Measurements from ENCODE around the gene CNEP1R1.
"Not testable (repeated sequence)": the region's sequence is repeated elsewhere in the genome, so short reads cannot be mapped to it uniquely, and the experiment has no call there.

Gene CNEP1R1, protein sequence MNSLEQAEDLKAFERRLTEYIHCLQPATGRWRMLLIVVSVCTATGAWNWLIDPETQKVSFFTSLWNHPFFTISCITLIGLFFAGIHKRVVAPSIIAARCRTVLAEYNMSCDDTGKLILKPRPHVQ

DNA sequence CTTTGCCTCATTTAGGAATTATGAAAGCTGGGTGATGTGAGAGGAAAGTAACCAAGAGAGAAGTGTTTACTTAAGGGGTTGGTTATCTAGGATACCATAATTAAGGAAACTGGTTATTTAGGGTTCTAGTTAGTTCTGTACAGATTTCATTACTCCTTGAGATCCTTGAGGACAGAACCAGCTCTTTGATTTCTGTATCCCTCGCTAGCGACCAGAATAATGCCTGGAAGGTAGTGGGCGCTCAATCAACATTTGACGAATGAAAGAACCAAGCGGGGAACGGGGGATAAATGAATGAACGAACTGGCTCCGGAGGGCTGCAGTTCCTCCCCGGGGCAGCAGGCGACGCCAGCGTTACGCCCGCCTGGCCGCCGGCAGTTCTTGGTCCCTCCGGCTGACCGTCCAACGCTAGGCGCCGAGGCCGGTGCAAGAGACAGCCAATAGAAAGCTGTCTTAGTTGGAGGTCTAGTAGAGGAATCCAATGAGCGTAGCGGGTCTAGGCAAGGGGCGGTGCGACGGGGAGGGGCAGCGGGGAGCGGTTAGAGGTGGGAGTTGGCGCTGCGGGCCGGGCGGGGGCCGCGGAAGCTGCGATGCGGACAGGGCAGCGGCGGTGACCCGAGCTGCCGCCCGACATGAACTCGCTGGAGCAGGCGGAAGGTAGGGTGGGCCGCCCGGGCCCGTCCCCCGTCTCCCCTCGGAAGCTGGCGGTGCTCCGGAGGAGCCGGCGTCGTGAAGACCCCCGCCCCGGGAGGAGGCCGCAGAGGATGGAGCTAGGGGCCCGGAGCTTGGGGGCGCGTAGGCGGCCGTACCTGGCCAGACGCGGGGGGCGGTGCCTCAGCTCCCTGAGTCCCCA, at the start of gene CNEP1R1:
Gene CNEP1R1, plus strand, starts transcription at position 542 of the 853 bp plus-strand sequence. Its CDS starts 91 bp downstream, at position 633.
- FAIRE-seq (peak; percentile 78), DNase-seq (ENCODE audit: low spot score) (peak; percentile 98)

DNA sequence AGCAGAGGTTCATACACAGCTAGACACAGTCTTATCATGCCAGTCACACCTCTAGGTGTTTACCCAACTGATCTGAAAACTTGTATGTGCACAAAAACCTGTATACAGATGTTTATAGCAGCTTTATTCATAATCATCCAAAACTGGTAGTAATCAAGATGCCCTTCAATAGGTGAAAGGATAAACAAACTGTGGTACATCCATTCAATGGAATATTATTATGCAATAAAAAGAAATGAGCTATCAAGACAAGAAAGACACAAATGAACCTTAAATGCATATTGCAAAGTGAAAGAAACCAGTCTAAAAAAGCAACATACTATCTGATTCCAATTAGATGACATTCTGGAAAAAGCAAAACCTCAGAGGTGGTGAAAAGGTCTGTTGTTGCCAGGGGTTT, 47.6 kb upstream of the CNEP1R1 start:
- DNase-seq (ENCODE audit: low spot score) (no peak), FAIRE-seq (no peak)

DNA sequence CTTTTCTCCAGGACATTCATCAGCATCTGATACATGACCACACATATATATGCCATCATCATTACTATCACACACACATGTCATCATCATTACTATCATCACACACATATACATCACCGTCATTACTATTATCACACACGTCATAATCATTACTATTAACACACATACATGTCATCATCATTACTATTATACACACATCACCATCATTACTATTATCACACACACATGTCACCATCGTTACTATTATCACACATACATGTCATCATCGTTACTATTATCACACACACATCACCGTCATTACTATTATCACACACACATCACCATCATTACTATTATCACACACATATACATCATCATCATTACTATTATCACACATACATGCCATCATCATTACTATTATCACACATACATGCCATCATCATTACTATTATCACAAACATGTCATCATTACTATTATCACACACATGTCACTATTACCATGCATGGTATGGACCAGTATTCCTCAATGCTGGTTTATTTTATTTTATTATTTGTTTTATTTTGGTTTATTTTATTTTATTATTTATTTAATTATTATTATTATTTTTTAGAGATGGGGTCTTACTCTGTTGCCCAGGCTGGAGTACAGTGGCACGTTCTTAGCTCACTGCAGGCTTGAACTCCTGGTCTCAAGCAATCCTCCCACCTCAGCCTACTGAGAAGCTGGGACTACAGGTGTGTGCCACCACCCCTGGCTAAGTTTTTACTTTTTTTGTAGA, 46.3 kb upstream of the CNEP1R1 start:
- DNase-seq (ENCODE audit: low spot score) = no peak
- peak; percentile 96 for FAIRE-seq

DNA sequence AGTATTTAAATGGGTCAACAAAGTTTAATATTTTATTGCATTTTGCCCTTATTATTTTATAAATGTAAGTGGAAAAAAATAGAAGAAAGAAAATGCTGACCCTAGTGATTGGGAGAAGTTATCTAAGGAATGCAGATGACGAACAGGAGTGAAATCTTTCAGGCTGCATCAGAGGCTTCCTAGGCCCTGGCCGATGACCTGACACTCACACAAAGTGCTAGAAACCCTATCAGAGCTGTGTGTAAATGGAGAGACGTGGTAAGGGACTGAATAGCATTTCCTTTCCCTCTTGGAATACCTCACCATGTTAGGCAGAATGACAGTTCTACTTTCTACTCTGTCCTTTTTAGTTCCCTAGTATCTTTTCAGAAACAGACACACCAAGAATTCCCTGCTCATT, 44.9 kb upstream of the CNEP1R1 start:
- no peak for FAIRE-seq
- no peak for DNase-seq (ENCODE audit: low spot score)

DNA sequence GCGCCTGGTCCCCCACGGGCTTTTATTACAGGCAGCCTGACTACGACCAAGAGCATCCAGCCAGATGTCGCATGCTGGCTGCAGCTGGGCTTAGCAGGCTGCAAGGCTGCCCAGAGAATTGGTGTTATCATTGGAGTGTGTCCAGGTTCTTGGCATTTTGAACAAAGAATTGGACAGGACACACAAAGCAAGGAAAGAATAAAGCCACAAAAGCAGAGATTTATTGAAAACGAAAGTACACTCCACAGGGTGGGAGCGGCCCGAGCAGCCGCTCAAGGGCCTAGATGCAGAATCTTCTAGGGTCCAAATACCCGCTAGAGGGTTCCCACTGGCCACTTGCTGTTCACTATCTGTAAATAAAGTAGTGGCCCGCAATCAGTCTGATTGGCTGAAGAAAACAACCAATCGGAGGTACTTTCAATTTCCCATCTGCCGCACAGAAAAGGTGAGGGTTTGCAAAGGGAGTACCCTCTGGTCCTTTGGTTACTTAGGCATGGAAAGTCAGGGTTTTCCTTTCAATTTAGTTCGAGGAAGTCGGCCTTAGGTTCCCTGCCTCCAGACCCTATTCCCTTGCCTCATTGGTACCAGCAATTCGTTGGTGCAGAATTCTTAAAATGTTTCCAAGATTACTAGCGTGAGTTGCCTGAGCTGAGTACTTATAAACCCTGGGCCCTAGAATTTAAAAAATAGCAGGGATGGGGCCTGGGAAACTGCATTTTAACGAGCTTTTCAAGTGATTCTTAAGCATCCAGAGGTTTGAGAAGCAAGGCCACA, 38.5 kb upstream of the CNEP1R1 start:
- DNase-seq (ENCODE audit: low spot score) (peak; percentile 43), FAIRE-seq (no peak)

DNA sequence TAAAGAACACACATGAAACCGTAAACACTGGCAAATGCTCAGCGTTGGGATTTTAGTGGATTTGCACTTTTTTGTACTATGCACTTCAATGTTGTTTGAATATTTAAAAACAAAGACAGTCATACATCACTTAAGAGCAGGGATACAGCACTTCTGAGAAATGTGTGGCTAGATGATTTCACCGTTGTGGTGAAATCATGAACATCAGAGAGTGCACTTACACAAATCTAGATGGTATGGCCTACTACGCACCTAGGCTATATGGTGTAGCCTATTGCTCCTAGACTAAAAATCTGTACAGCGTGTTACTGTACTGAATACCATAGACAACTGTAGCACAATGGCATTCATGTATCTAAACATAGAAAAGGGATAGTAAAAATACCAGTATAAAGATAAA, 37.6 kb upstream of the CNEP1R1 start:
- FAIRE-seq = no peak

DNA sequence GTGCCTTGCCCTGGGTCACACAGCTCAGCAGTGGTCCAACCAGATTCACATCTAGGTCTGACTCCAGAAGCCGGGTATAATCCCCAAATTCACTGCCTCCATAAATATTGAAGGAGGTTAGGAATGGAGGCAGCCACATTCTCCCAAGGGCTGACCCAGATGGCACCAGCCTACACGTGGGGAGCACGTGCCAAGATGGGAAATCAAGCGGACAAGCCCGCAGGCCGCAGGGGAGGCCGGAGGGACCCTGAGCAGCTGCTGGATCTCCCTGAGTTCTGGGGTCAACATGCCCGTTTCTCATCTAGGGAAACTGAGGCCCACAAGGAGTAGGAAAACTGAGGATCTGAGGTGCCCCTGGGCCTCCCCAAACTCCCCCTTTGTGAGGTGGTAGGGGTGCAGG, 32.2 kb upstream of the CNEP1R1 start:
- DNase-seq (ENCODE audit: low spot score) (no peak), FAIRE-seq (no peak)

More for the DNA sequence above, 37.6 kb upstream of the CNEP1R1 start:
- no peak for DNase-seq (ENCODE audit: low spot score)

DNA sequence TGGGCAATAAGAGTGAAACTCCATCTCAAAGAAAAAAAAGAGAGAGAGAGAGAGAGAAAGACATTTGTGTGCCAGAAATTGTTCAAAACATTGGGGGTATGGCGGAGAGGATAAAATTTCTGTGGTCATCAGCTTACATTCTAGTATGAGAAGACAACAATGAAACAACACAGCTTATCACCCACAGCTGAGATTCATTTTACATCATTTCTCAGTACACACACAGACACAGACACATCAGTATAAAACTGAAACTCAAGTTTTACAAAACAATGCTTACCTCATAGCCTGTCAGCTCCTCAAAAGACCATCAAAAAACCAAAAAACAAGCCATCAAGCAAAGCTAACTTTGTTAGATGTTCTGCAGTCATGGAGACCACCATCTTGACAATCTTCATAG, 31.4 kb upstream of the CNEP1R1 start:
- FAIRE-seq (no peak), DNase-seq (ENCODE audit: low spot score) (no peak)

DNA sequence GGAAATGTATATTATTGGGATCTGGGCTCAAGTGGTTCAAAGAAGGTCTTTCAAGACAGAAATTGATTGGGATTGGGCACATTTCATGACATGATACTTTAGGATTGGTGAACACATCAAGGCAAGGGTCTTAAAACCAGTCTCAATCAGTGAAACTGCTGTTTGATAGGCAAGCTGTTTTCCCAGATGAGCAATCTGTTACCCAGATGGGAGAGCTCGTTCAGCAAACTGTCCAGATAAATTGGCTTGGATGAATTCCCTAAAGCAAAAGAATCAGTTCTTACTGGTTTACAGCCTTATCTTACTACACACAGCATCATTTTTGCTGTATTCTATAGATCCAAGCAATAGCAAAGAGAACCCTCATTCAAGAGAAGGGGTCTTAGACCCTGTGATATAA, 31.0 kb upstream of the CNEP1R1 start:
- no peak for DNase-seq (ENCODE audit: low spot score)
- FAIRE-seq = no peak

DNA sequence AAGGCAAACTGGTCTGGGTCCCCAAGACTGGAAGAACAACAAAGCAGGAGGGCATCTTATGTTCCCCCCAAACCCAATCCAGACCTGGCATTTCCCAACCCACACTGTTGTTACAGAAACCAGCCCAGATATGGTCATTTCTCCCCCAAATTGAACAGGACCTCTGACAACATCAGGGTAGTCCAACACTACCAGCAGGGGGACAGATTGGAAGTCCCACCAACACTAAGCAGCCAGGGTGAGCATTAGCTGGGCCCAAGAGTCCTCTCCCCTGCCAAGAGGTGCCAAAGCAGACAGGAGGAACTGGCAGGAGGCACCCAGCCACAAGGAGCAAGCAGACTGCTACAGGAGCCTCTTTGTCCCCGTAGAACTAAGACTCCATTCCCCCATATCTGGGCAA, 29.3 kb upstream of the CNEP1R1 start:
- no peak for FAIRE-seq

DNA sequence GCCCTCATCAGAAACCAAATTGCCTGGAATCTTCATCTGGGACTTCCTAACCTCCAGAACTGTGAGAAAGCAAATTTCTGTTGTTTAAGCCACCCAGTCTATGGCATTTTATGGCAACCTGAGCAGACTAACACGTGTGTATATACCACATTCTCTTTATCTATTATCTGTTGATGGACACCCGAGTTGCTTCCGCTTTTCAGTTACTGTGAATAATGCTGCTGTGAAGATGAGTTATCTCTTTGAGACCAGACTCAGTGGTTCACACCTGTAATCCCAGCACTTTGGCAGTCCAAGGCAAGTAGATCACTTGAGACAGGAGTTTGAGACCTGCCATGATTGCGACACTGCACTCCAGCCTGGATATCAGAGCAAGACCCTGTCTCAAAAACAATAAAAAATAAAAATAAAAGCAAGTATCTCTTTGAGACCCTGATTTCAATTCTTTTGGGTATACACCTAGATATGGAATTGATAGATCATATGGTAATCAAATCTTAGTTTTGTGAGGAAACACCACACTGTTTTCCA, 27.2 kb upstream of the CNEP1R1 start:
- no peak for FAIRE-seq
- no peak for DNase-seq (ENCODE audit: low spot score)

More for the DNA sequence above, 29.3 kb upstream of the CNEP1R1 start:
- DNase-seq (ENCODE audit: low spot score) = no peak

DNA sequence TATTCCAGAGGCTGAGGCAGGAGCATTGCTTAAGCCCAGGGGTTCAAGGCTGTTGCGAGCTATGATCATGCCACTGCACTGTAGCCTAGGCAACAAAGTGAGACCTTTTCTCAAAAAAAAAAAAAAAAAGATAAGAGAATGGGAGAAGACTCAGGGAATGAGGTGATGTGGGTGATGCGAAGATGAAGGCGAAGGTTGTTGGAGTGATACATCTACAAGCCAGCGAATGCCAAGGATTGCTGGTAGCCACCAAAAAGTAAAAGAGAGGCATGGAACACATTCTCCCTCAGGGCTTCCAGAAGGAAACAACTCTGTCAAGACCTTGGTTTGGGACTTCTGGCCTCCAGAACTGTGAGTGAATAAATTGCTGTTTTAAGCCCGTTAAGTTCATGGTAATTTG, 26.0 kb upstream of the CNEP1R1 start:
- FAIRE-seq (no peak), DNase-seq (ENCODE audit: low spot score) (no peak)

DNA sequence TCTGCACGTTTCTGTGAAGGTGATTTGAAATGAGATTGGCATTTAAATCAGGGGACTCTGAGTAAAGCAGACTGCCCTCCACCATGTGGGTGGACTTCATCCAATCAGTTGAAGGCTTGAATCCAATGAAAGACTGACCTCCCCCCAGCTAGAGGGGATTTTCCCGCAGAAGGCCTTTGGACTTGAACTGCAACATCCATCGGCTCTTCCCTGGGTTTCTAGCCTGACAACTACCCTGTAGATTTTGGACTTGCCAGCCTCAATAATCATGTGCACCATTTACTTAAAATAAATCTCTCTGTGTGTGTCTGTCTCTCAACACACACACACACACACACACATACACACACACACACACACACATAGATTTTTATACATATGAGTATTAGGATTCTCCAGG, 23.9 kb upstream of the CNEP1R1 start:
- DNase-seq (ENCODE audit: low spot score) (no peak), FAIRE-seq (no peak)

DNA sequence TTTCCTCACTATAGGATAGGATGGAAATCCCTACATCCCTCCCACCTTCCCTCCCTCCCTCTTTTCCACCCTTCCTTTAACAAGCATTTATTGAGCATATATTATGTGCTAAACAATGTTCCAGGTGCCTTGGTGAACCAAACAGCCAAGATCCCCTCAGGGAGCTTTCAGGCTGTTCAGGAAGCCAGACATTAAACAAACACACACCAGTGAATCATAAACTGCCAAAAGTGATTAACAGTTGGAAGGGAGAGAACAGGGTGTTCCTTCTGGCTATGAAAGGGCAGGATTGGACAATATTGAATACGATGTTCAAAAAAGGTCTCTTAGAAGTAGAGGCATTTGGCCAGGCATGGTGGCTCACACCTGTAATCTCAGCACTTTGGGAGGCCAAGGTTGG, 22.8 kb upstream of the CNEP1R1 start:
- FAIRE-seq (no peak), DNase-seq (ENCODE audit: low spot score) (no peak)

DNA sequence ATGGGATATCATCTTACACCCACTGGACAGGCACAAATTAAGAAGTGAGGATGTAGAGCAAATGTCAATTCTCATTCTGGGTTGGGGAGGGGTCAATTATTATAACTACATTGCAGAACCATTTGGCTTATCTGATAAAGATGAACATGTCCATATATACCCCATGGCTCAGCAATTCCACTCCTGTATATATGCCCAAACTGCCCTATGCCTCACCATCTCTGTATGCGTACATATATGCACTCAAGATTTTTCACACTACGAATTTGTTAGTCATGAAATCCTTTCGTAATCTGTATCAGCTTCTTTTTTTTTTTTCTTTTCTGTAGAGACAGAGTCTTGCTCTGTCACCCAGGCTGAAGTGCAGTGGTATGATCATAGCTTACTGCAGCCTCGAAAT, 20.8 kb upstream of the CNEP1R1 start:
- DNase-seq (ENCODE audit: low spot score) (no peak), FAIRE-seq (no peak)

DNA sequence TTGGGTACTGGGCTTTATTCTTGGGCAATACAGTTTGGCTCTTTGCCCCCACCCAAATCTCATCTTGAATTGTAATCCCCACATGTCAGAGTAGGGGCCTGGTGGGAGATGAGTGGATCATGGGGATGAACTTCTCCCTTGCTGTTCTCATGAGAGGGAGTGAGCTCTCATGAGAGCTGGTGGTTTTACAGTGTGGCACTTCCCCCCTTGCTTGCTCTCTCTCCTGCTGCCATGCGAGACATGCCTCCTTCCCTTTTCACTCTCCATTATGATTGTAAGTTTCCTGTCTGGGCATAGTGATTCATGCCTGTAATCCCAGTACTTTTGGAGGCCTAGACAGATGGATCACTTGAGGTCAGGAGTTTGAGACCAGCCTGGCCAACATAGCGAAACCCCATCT, 18.1 kb upstream of the CNEP1R1 start:
- FAIRE-seq = no peak
- no peak for DNase-seq (ENCODE audit: low spot score)

DNA sequence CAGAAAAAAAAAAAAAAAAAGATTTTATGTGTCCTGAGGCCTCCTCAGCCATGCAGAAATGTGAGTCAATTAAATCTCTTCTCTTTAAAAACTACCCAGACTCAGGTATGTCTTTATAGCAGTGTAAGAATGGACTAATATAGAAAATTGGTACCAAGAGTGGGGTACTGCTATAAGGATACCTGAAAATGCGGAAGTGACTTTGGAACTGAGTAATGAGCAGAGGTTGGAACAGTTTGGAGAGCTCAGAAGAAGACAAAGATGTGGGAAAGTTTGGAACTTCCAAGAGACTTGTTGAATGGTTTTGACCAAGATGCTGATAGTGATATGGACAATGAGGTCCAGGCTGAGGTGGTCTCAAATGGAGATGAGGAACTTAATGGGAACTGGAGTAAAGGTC, 17.3 kb upstream of the CNEP1R1 start:
- no peak for FAIRE-seq
- no peak for DNase-seq (ENCODE audit: low spot score)

DNA sequence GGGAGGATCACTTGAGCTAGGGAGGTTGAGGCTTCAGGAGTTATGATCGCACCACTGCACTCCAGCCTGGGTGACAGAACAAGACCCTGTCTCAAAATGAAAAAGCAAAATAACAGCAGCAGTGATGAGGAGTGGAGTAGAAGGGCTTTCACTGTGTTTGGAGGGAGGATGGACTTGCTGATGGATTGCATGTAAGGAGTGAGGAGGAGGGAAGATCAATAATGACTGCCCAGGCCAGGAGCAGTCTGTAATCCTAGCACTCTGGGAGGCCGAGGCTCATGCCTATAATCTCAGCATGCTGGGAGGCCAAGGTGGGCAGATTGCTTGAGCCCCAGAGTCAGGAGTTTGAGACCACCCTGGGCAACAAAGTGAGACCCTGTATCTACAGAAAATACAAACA, 14.8 kb upstream of the CNEP1R1 start:
- DNase-seq (ENCODE audit: low spot score) (no peak), FAIRE-seq (no peak)

DNA sequence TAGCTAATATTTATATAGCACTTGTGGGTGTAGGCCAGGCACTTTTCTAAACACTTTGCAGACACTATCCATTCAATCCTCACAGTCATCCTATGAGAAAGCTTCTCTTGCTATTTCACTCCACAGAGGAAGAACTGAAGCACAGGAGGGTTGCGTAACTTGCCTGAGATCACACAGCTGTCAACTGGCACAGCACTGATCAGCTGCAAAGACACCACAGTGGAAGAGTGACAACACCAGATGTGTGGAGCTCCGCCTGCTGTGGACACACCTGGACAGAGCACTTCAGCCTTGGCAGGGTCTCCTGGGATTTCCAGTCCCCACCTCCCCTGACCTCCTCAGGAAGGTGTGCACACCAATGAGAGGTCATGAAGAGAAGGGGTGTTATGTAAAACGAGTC, 13.3 kb upstream of the CNEP1R1 start:
- FAIRE-seq (peak; percentile 46), DNase-seq (ENCODE audit: low spot score) (no peak)

DNA sequence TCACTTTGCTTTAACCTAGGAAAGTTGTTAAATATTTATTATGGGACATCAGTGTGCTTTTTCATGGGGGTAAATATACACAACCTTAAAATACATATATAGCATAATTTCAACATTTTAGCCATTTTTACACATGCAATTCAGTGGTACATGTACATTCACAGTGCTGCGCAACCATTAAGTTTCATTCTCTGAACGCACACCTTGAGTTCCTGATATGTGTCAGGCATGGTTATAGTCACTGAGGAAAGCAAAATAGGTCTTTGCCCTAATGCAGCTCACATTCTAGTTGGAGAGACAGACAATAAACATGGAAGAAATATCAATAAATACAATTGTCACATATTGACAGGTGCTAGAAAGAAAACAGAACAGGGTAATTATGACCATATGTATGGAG, 12.8 kb upstream of the CNEP1R1 start:
- no peak for FAIRE-seq
- no peak for DNase-seq (ENCODE audit: low spot score)

DNA sequence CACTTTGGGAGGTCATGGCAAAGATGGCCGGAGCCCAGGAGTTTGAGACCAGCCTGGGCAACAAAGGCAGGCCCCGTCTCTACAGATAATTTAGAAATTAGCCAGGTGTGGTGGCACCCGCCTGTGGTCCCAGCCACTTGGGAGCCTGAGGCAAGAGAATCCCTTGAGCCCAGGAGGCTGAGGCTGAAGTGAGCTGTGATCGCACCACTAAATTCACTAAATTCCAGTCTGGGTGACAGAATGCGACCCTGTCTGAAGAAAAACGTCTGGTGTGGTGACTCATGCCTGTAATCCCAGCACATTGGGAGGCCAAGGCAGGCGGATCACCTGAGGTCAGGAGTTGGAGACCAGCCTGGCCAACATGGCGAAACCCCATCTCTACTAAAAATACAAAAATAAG, 10.8 kb upstream of the CNEP1R1 start:
- FAIRE-seq; DNase-seq (ENCODE audit: low spot score): not testable (repeated sequence)

All from urothelium cell line (cell line).